ENCODE results near the gene CGB3. TPM values are rescaled to one million over a fixed set of nuclear protein-coding genes. Genes with fewer than 3 reads are reported as not detected.
"Not testable (repeated sequence)": the region's sequence is repeated elsewhere in the genome, so short reads cannot be mapped to it uniquely, and the experiment has no call there.

Gene CGB3
- total RNA-seq, 1 donor from 2014 or later, result not detected

GRCh38 chr19:49058562-49058961, 34.4 kb upstream of the CGB3 start:
- Histone ChIP-seq H3K9me3 (no peaks in the 10 kb centered on the region), H3K27ac (no peak overlapping the region), H3K4me3 (no peak overlapping the region), H3K36me3 (no peaks in the 10 kb centered on the region), H3K27me3 (peaks cover 34% of the 10 kb centered on the region), H3K4me1 (peaks cover 19% of the 10 kb centered on the region)
- DNase-seq (no peak), ATAC-seq (peak; percentile 3)
- TF ChIP-seq CTCF (IDR thresholded peaks at IDR 0.05), result no peak
- intact Hi-C loops (cut with DNase I), result no loop called here

GRCh38 chr19:49057636-49058234, 33.6 kb upstream of the CGB3 start, which contains the start of gene CGB7:
Gene CGB7 (minus strand): TSS chr19:49057749. CDS start chr19:49055375, 2,374 bp downstream.
- peaks cover 19% of the 10 kb centered on the region for H3K4me1 ChIP-seq
- DNase-seq (peak; percentile 87), ATAC-seq (peak; percentile 81)
- no peaks in the 10 kb centered on the region for H3K36me3 ChIP-seq
- intact Hi-C loops (cut with DNase I), result no loop called here
- peak within 1 kb of the TSS; percentile 63 for H3K4me3 ChIP-seq
- TF ChIP-seq CTCF (IDR thresholded peaks at IDR 0.05), result no peak
- H3K27me3 ChIP-seq, result peaks cover 29% of the 10 kb centered on the region
- H3K9me3 ChIP-seq, result no peaks in the 10 kb centered on the region
- H3K27ac ChIP-seq, result no peak within 1 kb of the TSS

- peaks cover 25% of the 10 kb centered on the region for H3K27me3 ChIP-seq
- H3K9me3 ChIP-seq; DNase-seq; H3K27ac ChIP-seq; H3K36me3 ChIP-seq; intact Hi-C loops (cut with DNase I): not testable (repeated sequence)
- peaks cover 19% of the 10 kb centered on the region for H3K4me1 ChIP-seq
- peak overlapping the region; percentile 63 for H3K4me3 ChIP-seq
- peak; percentile 3 for ATAC-seq
These were observed 32.9 kb upstream of the CGB3 start for GRCh38 chr19:49056902-49057596.

- no peaks in the 10 kb centered on the region for H3K9me3 ChIP-seq
- peak overlapping the region; percentile 63 for H3K4me3 ChIP-seq
- no peak overlapping the region for H3K27ac ChIP-seq
- peaks cover 19% of the 10 kb centered on the region for H3K4me1 ChIP-seq
- ATAC-seq (peak; percentile 88), DNase-seq (peak; percentile 82)
- intact Hi-C loops (cut with DNase I), result no loop called here
- no peaks in the 10 kb centered on the region for H3K36me3 ChIP-seq
- TF ChIP-seq CTCF (IDR thresholded peaks at IDR 0.05), result peak; percentile 37
- H3K27me3 ChIP-seq, result peaks cover 19% of the 10 kb centered on the region
These were observed 32.2 kb upstream of the CGB3 start for GRCh38 chr19:49056101-49056901.

- H3K36me3 ChIP-seq; H3K27ac ChIP-seq; ATAC-seq; H3K4me3 ChIP-seq; intact Hi-C loops (cut with DNase I); DNase-seq; H3K27me3 ChIP-seq; H3K4me1 ChIP-seq; H3K9me3 ChIP-seq: not testable (repeated sequence)
These were observed 26.4 kb upstream of the CGB3 start for GRCh38 chr19:49050376-49051033.

GRCh38 chr19:49049834-49050233, 25.7 kb upstream of the CGB3 start:
- not testable (repeated sequence) for H3K9me3 ChIP-seq, ATAC-seq

GRCh38 chr19:49049011-49049410, 24.9 kb upstream of the CGB3 start, which contains the start of gene CGB8:
Gene CGB8 (minus strand): TSS chr19:49049111. CDS start chr19:49048739, 372 bp downstream.
- H3K4me3 ChIP-seq; intact Hi-C loops (cut with DNase I); H3K36me3 ChIP-seq; H3K27ac ChIP-seq; ATAC-seq; H3K27me3 ChIP-seq; H3K9me3 ChIP-seq; H3K4me1 ChIP-seq; DNase-seq: not testable (repeated sequence)

More at GRCh38 chr19:49049834-49050233, 25.7 kb upstream of the CGB3 start:
- H3K4me1 ChIP-seq; H3K36me3 ChIP-seq; H3K27ac ChIP-seq; DNase-seq; H3K4me3 ChIP-seq; H3K27me3 ChIP-seq; intact Hi-C loops (cut with DNase I): not testable (repeated sequence)

- intact Hi-C loops (cut with DNase I); H3K4me3 ChIP-seq; DNase-seq: not testable (repeated sequence)
These were observed 19.4 kb upstream of the CGB3 start, which contains the start of gene CGB5 for GRCh38 chr19:49043548-49043947. Gene CGB5 (plus strand): TSS chr19:49043848. CDS start chr19:49044210, 362 bp downstream.

GRCh38 chr19:49042666-49043065, 18.5 kb upstream of the CGB3 start:
- intact Hi-C loops (cut with DNase I); H3K36me3 ChIP-seq; ATAC-seq; H3K9me3 ChIP-seq; H3K27me3 ChIP-seq; H3K4me1 ChIP-seq; H3K27ac ChIP-seq; H3K4me3 ChIP-seq; DNase-seq: not testable (repeated sequence)

More at GRCh38 chr19:49043548-49043947, 19.4 kb upstream of the CGB3 start, which contains the start of gene CGB5:
- not testable (repeated sequence) for H3K27me3 ChIP-seq, H3K36me3 ChIP-seq, H3K4me1 ChIP-seq, H3K27ac ChIP-seq, ATAC-seq, H3K9me3 ChIP-seq

All from upper lobe of right lung (tissue), 1 donor.